ENCODE measurements around the gene ZSCAN9.

DNA sequence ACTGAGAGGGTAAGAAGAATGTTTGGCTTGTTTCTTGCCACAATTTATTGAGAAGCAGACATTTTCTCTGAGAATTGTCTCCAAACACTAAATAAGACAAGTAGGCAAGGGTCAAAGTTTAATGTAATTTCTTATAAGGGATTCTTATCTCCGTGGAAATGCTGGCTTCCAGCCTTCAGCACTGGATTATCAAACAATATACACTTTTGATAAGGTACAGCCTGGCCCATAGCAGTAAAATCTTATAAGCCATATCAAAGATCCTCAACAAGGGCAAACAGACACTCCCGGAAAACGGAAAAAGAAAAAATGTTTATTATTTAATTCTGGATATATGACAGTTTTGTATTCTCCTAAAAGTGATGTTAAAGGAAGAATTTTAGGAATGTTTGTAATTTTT is 18.5 kb upstream of the ZSCAN9 start:
- TF ChIP-seq, protein P1, sequence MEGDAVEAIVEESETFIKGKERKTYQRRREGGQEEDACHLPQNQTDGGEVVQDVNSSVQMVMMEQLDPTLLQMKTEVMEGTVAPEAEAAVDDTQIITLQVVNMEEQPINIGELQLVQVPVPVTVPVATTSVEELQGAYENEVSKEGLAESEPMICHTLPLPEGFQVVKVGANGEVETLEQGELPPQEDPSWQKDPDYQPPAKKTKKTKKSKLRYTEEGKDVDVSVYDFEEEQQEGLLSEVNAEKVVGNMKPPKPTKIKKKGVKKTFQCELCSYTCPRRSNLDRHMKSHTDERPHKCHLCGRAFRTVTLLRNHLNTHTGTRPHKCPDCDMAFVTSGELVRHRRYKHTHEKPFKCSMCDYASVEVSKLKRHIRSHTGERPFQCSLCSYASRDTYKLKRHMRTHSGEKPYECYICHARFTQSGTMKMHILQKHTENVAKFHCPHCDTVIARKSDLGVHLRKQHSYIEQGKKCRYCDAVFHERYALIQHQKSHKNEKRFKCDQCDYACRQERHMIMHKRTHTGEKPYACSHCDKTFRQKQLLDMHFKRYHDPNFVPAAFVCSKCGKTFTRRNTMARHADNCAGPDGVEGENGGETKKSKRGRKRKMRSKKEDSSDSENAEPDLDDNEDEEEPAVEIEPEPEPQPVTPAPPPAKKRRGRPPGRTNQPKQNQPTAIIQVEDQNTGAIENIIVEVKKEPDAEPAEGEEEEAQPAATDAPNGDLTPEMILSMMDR (IDR thresholded peaks at IDR 0.05; ENCODE audit: borderline replicate concordance, extremely low read depth, low read length, poor library complexity, severe bottlenecking) = no peak
- no peak for TF ChIP-seq EZH2 (IDR thresholded peaks at IDR 0.05; ENCODE audit: borderline replicate concordance, low read depth, low read length, severe bottlenecking)

Data from DND-41 (cell line).